Breast epithelium (tissue), 4 donors: ENCODE results near the gene CIROP. TPM values are rescaled to one million over a fixed set of nuclear protein-coding genes. Genes with fewer than 3 reads are reported as not detected.

Experiments
- DNase-seq, 2 donors: peaks; one replicate each; pipeline ENCODE4 v3.0.0-alpha.2; 2019; ENCODE audit warnings: low spot score in 2 of 2
- H3K27ac ChIP-seq, 2 donors: fragments of 200-600 bp; sonication (generic) in 1 of 2; one replicate each; pipeline ENCODE4 v1.5.1; 2016 to 2019; ENCODE audit warnings: mild to moderate bottlenecking in 1 of 2
- H3K27me3 ChIP-seq, 2 donors: fragments of 200-600 bp; sonication (generic) in 1 of 2; one replicate each; pipeline versions ENCODE4 v1.5.1 to v1.6.0; 2017 to 2019; ENCODE audit warnings: control low read depth in 1 of 2, mild to moderate bottlenecking in 1 of 2
- H3K36me3 ChIP-seq: fragments of 200-600 bp; one replicate; pipeline ENCODE4 v1.5.1; 2019
- H3K4me1 ChIP-seq, 2 donors: fragments of 200-600 bp; sonication (generic); one replicate each; pipeline ENCODE4 v1.5.1; 2016 to 2019; ENCODE audit warnings: control low read depth in 1 of 2
- H3K4me3 ChIP-seq, 3 donors: fragments of 200-600 bp; sonication (generic); 1 replicate in 2 of 3; 2 replicates in 1 of 3; pipeline ENCODE4 v1.5.1; 2016 to 2019; ENCODE audit warnings: mild to moderate bottlenecking in 3 of 3, moderate library complexity in 2 of 3
- H3K9me3 ChIP-seq, 2 donors: fragments of 200-600 bp; sonication (generic) in 1 of 2; one replicate each; pipeline ENCODE4 v1.5.1; 2016 to 2019; ENCODE audit warnings: control low read depth in 1 of 2
- CTCF ChIP-seq, 3 donors: fragments of 450-650 bp; IDR thresholded peaks; one replicate each; pipeline ENCODE4 v1.5.1; 2016 to 2017; ENCODE audit warnings: antibody characterized with exemption in 3 of 3, mild to moderate bottlenecking in 3 of 3, moderate library complexity in 3 of 3
- POLR2A ChIP-seq: fragments of 450-650 bp; IDR thresholded peaks from one replicate; pipeline ENCODE4 v1.6.1; 2016; ENCODE audit warnings: antibody characterized with exemption, mild to moderate bottlenecking, moderate library complexity
- POLR2AphosphoS5 ChIP-seq, 3 donors: sonication (generic); formaldehyde crosslinking; IDR thresholded peaks; one replicate each; pipeline ENCODE4 v1.6.1; 2017; ENCODE audit warnings: antibody characterized with exemption in 3 of 3
- intact Hi-C: fragments of 100-400 bp; cut with DNase I; formaldehyde crosslinking; loops from one replicate; pipeline ENCODE4 v1.15.1; 2023; ENCODE audit warnings: low total_unique reads
- total RNA-seq, 3 donors: library from RNA; depleted of rRNA; stranded (reverse); fragments of >200 nt; gene quantifications; one replicate each; pipeline ENCODE4 v1.1.0, GENCODE V29; 2016

The CIROP gene
- total RNA-seq, 3 donors from 2014 or later = not detected

GRCh38 chr14:23067847-23068788, 36.7 kb downstream of the CIROP start:
- H3K9me3 ChIP-seq = no peaks in the 10 kb centered on the region
- intact Hi-C loops = no loop called here
- no peak for TF ChIP-seq POLR2A
- TF ChIP-seq CTCF (IDR thresholded peaks at IDR 0.05) = no peak
- no peak for TF ChIP-seq POLR2AphosphoS5 (IDR thresholded peaks at IDR 0.05)
- DNase-seq = no peak
- no peaks in the 10 kb centered on the region for H3K36me3 ChIP-seq
- peaks cover 7 to 13% of the 10 kb centered on the region in 2 donors for H3K4me1 ChIP-seq
- H3K4me3 ChIP-seq = no peak overlapping the region
- H3K27ac ChIP-seq = peak overlapping the region in 1 of 2 donors; percentile 54
- H3K27me3 ChIP-seq = no peaks in the 10 kb centered on the region

- TF ChIP-seq POLR2A = no peak
- TF ChIP-seq POLR2AphosphoS5 (IDR thresholded peaks at IDR 0.05) = no peak
- TF ChIP-seq CTCF (IDR thresholded peaks at IDR 0.05) = no peak
- H3K4me3 ChIP-seq = no peak overlapping the region
- H3K36me3 ChIP-seq = no peaks in the 10 kb centered on the region
- no peaks in the 10 kb centered on the region for H3K27me3 ChIP-seq
- intact Hi-C loops = no loop called here
- no peak overlapping the region for H3K27ac ChIP-seq
- H3K4me1 ChIP-seq = peaks cover 5 to 8% of the 10 kb centered on the region in 2 donors
- DNase-seq = no peak
- H3K9me3 ChIP-seq = no peaks in the 10 kb centered on the region
These were observed 37.7 kb downstream of the CIROP start for GRCh38 chr14:23066855-23067744.

- H3K4me3 ChIP-seq = no peak overlapping the region
- no peak overlapping the region for H3K27ac ChIP-seq
- H3K36me3 ChIP-seq = no peaks in the 10 kb centered on the region
- intact Hi-C loops = no loop called here
- H3K9me3 ChIP-seq = no peaks in the 10 kb centered on the region
- no peak for TF ChIP-seq POLR2AphosphoS5 (IDR thresholded peaks at IDR 0.05)
- no peak for TF ChIP-seq CTCF (IDR thresholded peaks at IDR 0.05)
- TF ChIP-seq POLR2A = no peak
- H3K27me3 ChIP-seq = no peaks in the 10 kb centered on the region
- peaks cover 0 to 3% of the 10 kb centered on the region in 2 donors for H3K4me1 ChIP-seq
- no peak for DNase-seq
These were observed 38.4 kb downstream of the CIROP start for GRCh38 chr14:23066368-23066767.

GRCh38 chr14:23063601-23064000, 41.2 kb downstream of the CIROP start:
- no peak for DNase-seq
- Histone ChIP-seq H3K36me3 (peaks cover 9% of the 10 kb centered on the region), H3K27ac (peak overlapping the region in 1 of 2 donors; percentile 14), H3K27me3 (no peaks in the 10 kb centered on the region), H3K9me3 (no peaks in the 10 kb centered on the region), H3K4me1 (no peaks in the 10 kb centered on the region), H3K4me3 (no peak overlapping the region)
- intact Hi-C loops = no loop called here
- TF ChIP-seq CTCF (IDR thresholded peaks at IDR 0.05) (no peak), POLR2AphosphoS5 (IDR thresholded peaks at IDR 0.05) (no peak), POLR2A (no peak)
